ENCODE data around the gene PHKG1.
"Not testable (repeated sequence)": the region's sequence is repeated elsewhere in the genome, so short reads cannot be mapped to it uniquely, and the experiment has no call there.

- not testable (repeated sequence) for TF ChIP-seq CTCF (IDR thresholded peaks at IDR 0.05; ENCODE audit: low read depth, low read length); EZH2phosphoT487 (IDR thresholded peaks at IDR 0.05; ENCODE audit: low read depth)
Measured at GRCh38 chr7:56098187-56099008, 5.6 kb upstream of the PHKG1 start.
